Mucosa of descending colon (tissue), 3 donors: Measurements from ENCODE around the gene TIMM17B. TPM values are rescaled to one million over a fixed set of nuclear protein-coding genes. Genes with fewer than 3 reads are reported as not detected.
"Not testable (repeated sequence)": the region's sequence is repeated elsewhere in the genome, so short reads cannot be mapped to it uniquely, and the experiment has no call there.

Source experiments
- ATAC-seq: fragments of 200-7000 bp; cut with Tn5 transposase; one replicate; pipeline ENCODE4 v1.9.1; 2020; ENCODE audit warnings: mild to moderate bottlenecking, moderate library complexity
- DNase-seq, 3 donors: peaks; one replicate each; pipeline ENCODE4 v3.0.0-alpha.2; 2020
- H3K36me3 ChIP-seq: fragments of 200-600 bp; one replicate; pipeline ENCODE4 v1.8.0; 2021; ENCODE audit warnings: low read depth, mild to moderate bottlenecking
- H3K4me1 ChIP-seq: fragments of 200-600 bp; one replicate; pipeline ENCODE4 v1.8.0; 2021; ENCODE audit warnings: low read depth, mild to moderate bottlenecking
- H3K4me3 ChIP-seq: fragments of 200-600 bp; one replicate; pipeline ENCODE4 v1.8.0; 2021; ENCODE audit warnings: mild to moderate bottlenecking
- H3K9me3 ChIP-seq: fragments of 200-600 bp; one replicate; pipeline ENCODE4 v1.8.0; 2021; ENCODE audit warnings: mild to moderate bottlenecking
- CTCF ChIP-seq: fragments of 200-600 bp; IDR thresholded peaks from one replicate; pipeline ENCODE4 v1.8.0; 2022; ENCODE audit warnings: antibody characterized with exemption, mild to moderate bottlenecking
- intact Hi-C, 2 donors: fragments of 100-400 bp; cut with DNase I in 1 of 2; cut with micrococcal nuclease in 1 of 2; formaldehyde crosslinking; loops; one replicate each; pipeline versions ENCODE4 v1.11.0 to v1.11.1; 2022; cut with DNase I, micrococcal nuclease
- total RNA-seq, 3 donors: library from RNA; stranded (reverse); fragmentation: NEBNext Ultra II Directional in 2 of 3; extraction: Animal tissue kit (Norgen Biotek cat#: 25700) in 2 of 3; gene quantifications; one replicate each; pipeline versions ENCODE4 v1.2.1 to v1.2.4, GENCODE V29; 2021 to 2023
- donor health status: DM: no; HTN: no; CAD: no; lungs with moderate emphysema.
- donor health status: DM: no; HTN: no; CAD: no.
- donor health status: DM: no; HTN: yes; CAD: no.

The TIMM17B gene
- total RNA-seq, 3 donors from 2014 or later: 43.4 to 49.0 (median 46.0) TPM

- DNase-seq (no peak), ATAC-seq (no peak)
- no peaks in the 10 kb centered on the region for H3K4me1 ChIP-seq
- TF ChIP-seq CTCF: no peak
- H3K4me3 ChIP-seq: no peak overlapping the region
- no peaks in the 10 kb centered on the region for H3K9me3 ChIP-seq
- no peaks in the 10 kb centered on the region for H3K36me3 ChIP-seq
- intact Hi-C loops: no loop called here
Observed at GRCh38 chrX:48883729-48884128, 13.8 kb downstream of the TIMM17B start.

GRCh38 chrX:48876944-48877343 is 20.6 kb downstream of the TIMM17B start:
- intact Hi-C loops, DNase-seq, H3K4me1 ChIP-seq, ATAC-seq, H3K36me3 ChIP-seq, H3K9me3 ChIP-seq, H3K4me3 ChIP-seq: not testable (repeated sequence)

- H3K36me3 ChIP-seq, ATAC-seq, H3K9me3 ChIP-seq, DNase-seq, H3K4me1 ChIP-seq, intact Hi-C loops, H3K4me3 ChIP-seq: not testable (repeated sequence)
Observed at GRCh38 chrX:48872017-48872416, 25.6 kb downstream of the TIMM17B start.

- intact Hi-C loops: no loop called here
- ATAC-seq (peak; percentile 56), DNase-seq (peak in 1 of 3 donors; percentile 4)
- Histone ChIP-seq H3K9me3 (no peaks in the 10 kb centered on the region), H3K4me3 (no peak overlapping the region), H3K36me3 (no peaks in the 10 kb centered on the region), H3K4me1 (no peaks in the 10 kb centered on the region)
- TF ChIP-seq CTCF: no peak
Observed at GRCh38 chrX:48864210-48864609, 33.4 kb downstream of the TIMM17B start.

GRCh38 chrX:48854898-48855297 is 42.7 kb downstream of the TIMM17B start:
- intact Hi-C loops: no loop called here
- DNase-seq (no peak), ATAC-seq (no peak)
- Histone ChIP-seq H3K36me3 (no peaks in the 10 kb centered on the region), H3K4me3 (no peak overlapping the region), H3K4me1 (no peaks in the 10 kb centered on the region), H3K9me3 (no peaks in the 10 kb centered on the region)
- no peak for TF ChIP-seq CTCF

- H3K4me1 ChIP-seq, intact Hi-C loops, H3K4me3 ChIP-seq, DNase-seq, H3K36me3 ChIP-seq, ATAC-seq, H3K9me3 ChIP-seq: not testable (repeated sequence)
Observed at GRCh38 chrX:48854121-48854804, 43.3 kb downstream of the TIMM17B start.

GRCh38 chrX:48853494-48853893 is 44.1 kb downstream of the TIMM17B start:
- intact Hi-C loops, H3K36me3 ChIP-seq, H3K4me3 ChIP-seq, DNase-seq, H3K9me3 ChIP-seq, H3K4me1 ChIP-seq, ATAC-seq: not testable (repeated sequence)

GRCh38 chrX:48852857-48853256 is 44.7 kb downstream of the TIMM17B start:
- no peaks in the 10 kb centered on the region for H3K36me3 ChIP-seq
- ATAC-seq: no peak
- no peaks in the 10 kb centered on the region for H3K9me3 ChIP-seq
- TF ChIP-seq CTCF: no peak
- DNase-seq: no peak
- intact Hi-C loops: no loop called here
- no peak overlapping the region for H3K4me3 ChIP-seq
- no peaks in the 10 kb centered on the region for H3K4me1 ChIP-seq
